Fibroblast of lung (primary cell): ENCODE results near the gene SSH2. TPM values are rescaled to one million over a fixed set of nuclear protein-coding genes. Genes with fewer than 3 reads are reported as not detected.

Experiments
- DNase-seq, 2 donors: peaks; one replicate each; pipeline versions ENCODE4 v3.0.0 to v3.0.0-alpha.2; 2010; ENCODE audit warnings: low read depth in 2 of 2
- H2AFZ ChIP-seq: 2 replicates; pipeline ENCODE4 v1.5.1; 2012; ENCODE audit warnings: low read length, control low read depth, inconsistent platforms
- H3K27ac ChIP-seq: 2 replicates; pipeline ENCODE4 v1.5.1; 2011; ENCODE audit warnings: low read length, control low read depth; ENCODE audit not compliant: insufficient read depth
- H3K27me3 ChIP-seq: 2 replicates; pipeline ENCODE4 v1.5.1; 2011; ENCODE audit warnings: mild to moderate bottlenecking, low read length; ENCODE audit not compliant: control insufficient read depth, insufficient read depth
- H3K36me3 ChIP-seq: 2 replicates; pipeline ENCODE4 v1.5.1; 2011; ENCODE audit warnings: low read length; ENCODE audit not compliant: control insufficient read depth, insufficient read depth
- H3K4me1 ChIP-seq: 2 replicates; pipeline ENCODE4 v1.5.1; 2011; ENCODE audit warnings: low read length; ENCODE audit not compliant: control insufficient read depth, insufficient read depth; ENCODE audit errors: extremely low read depth
- H3K4me2 ChIP-seq: 2 replicates; pipeline ENCODE4 v1.5.1; 2011; ENCODE audit warnings: low read length, control low read depth; ENCODE audit not compliant: insufficient read depth; ENCODE audit errors: extremely low read depth
- H3K4me3 ChIP-seq, 4 experiments: fragments of 200-600 bp in 1 of 4; sonication (generic) in 1 of 4; replicated peaks in 1 of 4; 2 replicates each; pipeline ENCODE4 v1.5.1; 2011 to 2016; ENCODE audit warnings: low read length in 4 of 4, low read depth in 3 of 4, mild to moderate bottlenecking in 3 of 4, control low read depth in 2 of 4, inconsistent platforms in 1 of 4, mixed read lengths in 1 of 4; ENCODE audit not compliant: insufficient read depth in 1 of 4; ENCODE audit errors: control extremely low read depth in 1 of 4
- H3K79me2 ChIP-seq: 2 replicates; pipeline ENCODE4 v1.5.1; 2012; ENCODE audit warnings: mild to moderate bottlenecking, low read length, inconsistent platforms; ENCODE audit not compliant: control insufficient read depth, insufficient read depth
- H3K9ac ChIP-seq: 2 replicates; pipeline ENCODE4 v1.5.1; 2011; ENCODE audit warnings: mild to moderate bottlenecking, low read length, control low read depth; ENCODE audit not compliant: insufficient read depth
- H3K9me3 ChIP-seq: 2 replicates; pipeline ENCODE4 v1.5.1; 2012; ENCODE audit warnings: low read depth, low read length; ENCODE audit not compliant: control insufficient read depth, insufficient read depth
- H4K20me1 ChIP-seq: 2 replicates; pipeline ENCODE4 v1.5.1; 2011; ENCODE audit warnings: low read length; ENCODE audit not compliant: control insufficient read depth, insufficient read depth; ENCODE audit errors: extremely low read depth
- EZH2 ChIP-seq: IDR thresholded peaks from 2 replicates; pipeline ENCODE4 v1.5.1; 2012; ENCODE audit warnings: low read length, control low read depth, mild to moderate bottlenecking; ENCODE audit errors: missing control alignments
- polyA plus RNA-seq, 2 donors: library from polyadenylated mRNA; depleted of rRNA in 1 of 2; stranded (reverse) in 1 of 2; unstranded in 1 of 2; fragments of >200 nt; gene quantifications; 2 replicates each; pipeline ENCODE4 v1.2.1, GENCODE V29; 2011 to 2012; ENCODE audit warnings: missing spikeins in 1 of 2
- total RNA-seq: library from RNA; depleted of rRNA; stranded (reverse); fragments of >200 nt; gene quantifications from 2 replicates; pipeline ENCODE4 v1.2.1, GENCODE V29; 2014
- TF ChIP-seq, protein P1 (sequence below), 2 donors: IDR thresholded peaks in 1 of 2; conservative IDR thresholded peaks in 1 of 2; 1 replicate in 1 of 2; 2 replicates in 1 of 2; pipeline ENCODE4 v1.5.1; 2011 to 2012; ENCODE audit warnings: low read length in 2 of 2, control low read depth in 1 of 2, inconsistent platforms in 1 of 2, low read depth in 1 of 2, mild to moderate bottlenecking in 1 of 2

The SSH2 gene
- total and polyA plus RNA-seq, 2 donors (not counting 1 experiment from before 2014, with no cell fraction given), result 21.0 to 30.2 TPM

- Histone ChIP-seq H3K4me2 (no peak overlapping the region), H4K20me1 (no peaks in the 10 kb centered on the region), H3K9me3 (no peaks in the 10 kb centered on the region), H3K79me2 (no peaks in the 10 kb centered on the region), H3K27me3 (no peaks in the 10 kb centered on the region), H2AFZ (no peak overlapping the region), H3K4me3 (no peak overlapping the region), H3K4me1 (no peaks in the 10 kb centered on the region), H3K36me3 (no peaks in the 10 kb centered on the region), H3K9ac (no peak overlapping the region), H3K27ac (no peak overlapping the region)
- TF ChIP-seq EZH2, result no peak
- TF ChIP-seq, protein P1, sequence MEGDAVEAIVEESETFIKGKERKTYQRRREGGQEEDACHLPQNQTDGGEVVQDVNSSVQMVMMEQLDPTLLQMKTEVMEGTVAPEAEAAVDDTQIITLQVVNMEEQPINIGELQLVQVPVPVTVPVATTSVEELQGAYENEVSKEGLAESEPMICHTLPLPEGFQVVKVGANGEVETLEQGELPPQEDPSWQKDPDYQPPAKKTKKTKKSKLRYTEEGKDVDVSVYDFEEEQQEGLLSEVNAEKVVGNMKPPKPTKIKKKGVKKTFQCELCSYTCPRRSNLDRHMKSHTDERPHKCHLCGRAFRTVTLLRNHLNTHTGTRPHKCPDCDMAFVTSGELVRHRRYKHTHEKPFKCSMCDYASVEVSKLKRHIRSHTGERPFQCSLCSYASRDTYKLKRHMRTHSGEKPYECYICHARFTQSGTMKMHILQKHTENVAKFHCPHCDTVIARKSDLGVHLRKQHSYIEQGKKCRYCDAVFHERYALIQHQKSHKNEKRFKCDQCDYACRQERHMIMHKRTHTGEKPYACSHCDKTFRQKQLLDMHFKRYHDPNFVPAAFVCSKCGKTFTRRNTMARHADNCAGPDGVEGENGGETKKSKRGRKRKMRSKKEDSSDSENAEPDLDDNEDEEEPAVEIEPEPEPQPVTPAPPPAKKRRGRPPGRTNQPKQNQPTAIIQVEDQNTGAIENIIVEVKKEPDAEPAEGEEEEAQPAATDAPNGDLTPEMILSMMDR (conservative IDR thresholded peaks at IDR 0.05 in 1 of 2, IDR thresholded peaks at IDR 0.05 in 1 of 2; ENCODE audit: low read depth in 1 of 2, low read length in 2 of 2), result no peak
- no peak for DNase-seq
Observed at GRCh38 chr17:29973005-29973404, 43.0 kb upstream of the SSH2 start.

GRCh38 chr17:29972277-29972676 lies 42.2 kb upstream of the SSH2 start:
- no peak overlapping the region for H3K4me2 ChIP-seq
- H3K4me3 ChIP-seq, result no peak overlapping the region
- H3K27ac ChIP-seq, result no peak overlapping the region
- TF ChIP-seq EZH2, result no peak
- H3K36me3 ChIP-seq, result no peaks in the 10 kb centered on the region
- H3K9me3 ChIP-seq, result no peaks in the 10 kb centered on the region
- DNase-seq, result no peak
- no peaks in the 10 kb centered on the region for H3K79me2 ChIP-seq
- no peak overlapping the region for H3K9ac ChIP-seq
- H2AFZ ChIP-seq, result no peak overlapping the region
- H3K4me1 ChIP-seq, result no peaks in the 10 kb centered on the region
- no peaks in the 10 kb centered on the region for H4K20me1 ChIP-seq
- H3K27me3 ChIP-seq, result no peaks in the 10 kb centered on the region

DNA sequence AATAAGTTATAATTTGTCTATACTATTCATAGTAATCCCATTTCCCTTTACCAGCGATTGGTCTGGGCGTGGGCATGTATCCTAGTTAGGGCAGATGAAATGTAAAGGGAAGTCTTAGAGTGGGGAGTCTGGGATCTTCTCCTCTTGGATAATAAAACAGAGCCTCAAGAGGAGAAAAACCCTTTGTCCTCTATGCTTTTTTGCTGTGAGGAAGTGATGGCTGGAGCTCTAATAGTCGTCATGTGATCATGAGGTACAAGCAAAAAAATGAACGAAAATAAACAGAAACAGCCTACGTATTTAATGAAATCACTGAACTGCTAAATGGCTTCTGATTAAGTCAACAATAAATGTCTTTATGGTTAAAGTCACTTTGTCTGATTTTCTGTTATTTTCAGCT lies 38.2 kb upstream of the SSH2 start:
- no peak overlapping the region for H3K4me3 ChIP-seq
- no peaks in the 10 kb centered on the region for H3K36me3 ChIP-seq
- no peak overlapping the region for H3K27ac ChIP-seq
- H3K9ac ChIP-seq, result no peak overlapping the region
- H3K9me3 ChIP-seq, result no peaks in the 10 kb centered on the region
- H3K4me1 ChIP-seq, result no peaks in the 10 kb centered on the region
- TF ChIP-seq EZH2, result no peak
- TF ChIP-seq, protein P1 (conservative IDR thresholded peaks at IDR 0.05 in 1 of 2, IDR thresholded peaks at IDR 0.05 in 1 of 2; ENCODE audit: low read depth in 1 of 2, low read length in 2 of 2), result no peak
- no peaks in the 10 kb centered on the region for H3K79me2 ChIP-seq
- no peaks in the 10 kb centered on the region for H4K20me1 ChIP-seq
- no peak overlapping the region for H2AFZ ChIP-seq
- peak in 1 of 2 donors; percentile 18 for DNase-seq
- H3K27me3 ChIP-seq, result no peaks in the 10 kb centered on the region
- H3K4me2 ChIP-seq, result no peak overlapping the region
